Measurements from ENCODE around the gene AIRE.

DNA sequence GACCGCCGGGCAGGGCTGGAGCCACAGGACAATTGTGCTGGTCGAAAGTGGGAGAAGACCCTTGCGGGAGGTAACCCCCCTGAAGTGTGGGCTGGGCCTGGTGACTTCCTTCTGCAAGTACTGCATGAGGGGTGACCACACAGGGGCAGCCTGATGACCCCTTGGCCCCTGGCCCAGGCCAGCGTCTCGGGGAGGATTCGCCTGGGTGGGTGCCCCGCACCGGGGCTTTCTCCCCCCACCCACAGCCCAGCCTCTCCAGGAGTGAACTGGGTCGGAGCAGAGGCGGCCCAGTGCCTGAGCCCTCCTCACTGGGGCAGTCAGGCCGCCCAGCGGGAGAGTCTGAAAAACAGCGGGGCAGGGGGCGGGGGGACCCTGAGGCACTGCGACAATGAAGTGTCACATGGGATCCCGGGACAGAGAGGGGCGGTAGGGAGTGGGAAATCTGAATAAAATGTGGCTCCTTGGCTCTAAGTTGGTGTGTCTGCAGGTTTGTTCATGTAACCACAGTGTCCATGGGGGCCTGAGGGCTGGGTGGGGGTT is 22.4 kb upstream of the AIRE start:
- TF ChIP-seq EZH2 (IDR thresholded peaks at IDR 0.05) (no peak), POLR2AphosphoS5 (IDR thresholded peaks at IDR 0.05; ENCODE audit: borderline replicate concordance, low read depth, low read length) (no peak)

Measured in SK-N-MC (cell line).